H9 (cell line): ENCODE results near the gene SPATS2. TPM values are rescaled to one million over a fixed set of nuclear protein-coding genes. Genes with fewer than 3 reads are reported as not detected.
A peak's percentile ranks its signal among the peaks of the same experiment; 100 is the strongest.

Experiments used
- DNase-seq: peaks from one replicate; pipeline ENCODE4 v3.0.0-alpha.2; 2017
- H2AFZ ChIP-seq: one replicate; pipeline ENCODE4 v1.6.1; 2013; ENCODE audit warnings: mild to moderate bottlenecking, low read length, control low read depth, moderate library complexity
- H2AK5ac ChIP-seq: 2 replicates; pipeline ENCODE4 v1.6.1; 2013; ENCODE audit warnings: low read length, control low read depth, mixed read lengths; ENCODE audit not compliant: insufficient read length
- H2BK120ac ChIP-seq: one replicate; pipeline ENCODE4 v1.6.1; 2013; ENCODE audit warnings: low read depth, mild to moderate bottlenecking, low read length, control low read depth, inconsistent platforms; ENCODE audit not compliant: poor library complexity, severe bottlenecking
- H2BK12ac ChIP-seq: 2 replicates; pipeline ENCODE4 v1.6.1; 2013; ENCODE audit warnings: low read length, control low read depth, mixed read lengths, low read depth; ENCODE audit not compliant: insufficient read length
- H2BK15ac ChIP-seq: 2 replicates; pipeline ENCODE4 v1.6.1; 2013; ENCODE audit warnings: low read depth, low read length, control low read depth
- H2BK20ac ChIP-seq: one replicate; pipeline ENCODE4 v1.6.1; 2013; ENCODE audit warnings: low read depth, mild to moderate bottlenecking, low read length, control low read depth, inconsistent platforms; ENCODE audit not compliant: poor library complexity, severe bottlenecking
- H2BK5ac ChIP-seq: 2 replicates; pipeline ENCODE4 v1.6.1; 2013; ENCODE audit warnings: low read length, control low read depth, mixed read lengths; ENCODE audit not compliant: insufficient read length
- H3K14ac ChIP-seq: 2 replicates; pipeline ENCODE4 v1.6.1; 2013; ENCODE audit warnings: low read length, control low read depth; ENCODE audit not compliant: insufficient read depth
- H3K18ac ChIP-seq: 2 replicates; pipeline ENCODE4 v1.6.1; 2013; ENCODE audit warnings: low read depth, mild to moderate bottlenecking, mixed read lengths, low read length, control low read depth; ENCODE audit not compliant: insufficient read length
- H3K23ac ChIP-seq: 2 replicates; pipeline ENCODE4 v1.6.1; 2013; ENCODE audit warnings: low read length, control low read depth, mixed read lengths, low read depth; ENCODE audit not compliant: insufficient read length
- H3K23me2 ChIP-seq: 2 replicates; pipeline ENCODE4 v1.6.1; 2013; ENCODE audit warnings: low read depth, mild to moderate bottlenecking, mixed read lengths, low read length, control low read depth; ENCODE audit not compliant: insufficient read length, poor library complexity, severe bottlenecking
- H3K27ac ChIP-seq: 2 replicates; pipeline ENCODE4 v1.5.1; 2013; ENCODE audit warnings: low read length, control low read depth, mixed read lengths, low read depth; ENCODE audit not compliant: insufficient read length
- H3K27me3 ChIP-seq: 2 replicates; pipeline ENCODE4 v1.6.1; 2013; ENCODE audit warnings: low read length, control low read depth, inconsistent platforms; ENCODE audit not compliant: insufficient read depth
- H3K4ac ChIP-seq: 2 replicates; pipeline ENCODE4 v1.6.1; 2013; ENCODE audit warnings: low read depth, mild to moderate bottlenecking, control low read depth, inconsistent platforms, low read length, moderate library complexity
- H3K4me1 ChIP-seq: 2 replicates; pipeline ENCODE4 v1.6.1; 2013; ENCODE audit warnings: low read length, control low read depth, inconsistent platforms; ENCODE audit not compliant: insufficient read depth
- H3K4me2 ChIP-seq: 2 replicates; pipeline ENCODE4 v1.6.1; 2013; ENCODE audit warnings: low read length, control low read depth, mixed read lengths; ENCODE audit not compliant: insufficient read length, insufficient read depth
- H3K56ac ChIP-seq: 2 replicates; pipeline ENCODE4 v1.6.1; 2013; ENCODE audit warnings: low read depth, mild to moderate bottlenecking, mixed read lengths, low read length, control low read depth; ENCODE audit not compliant: insufficient read length
- H3K79me1 ChIP-seq: 2 replicates; pipeline ENCODE4 v1.6.1; 2013; ENCODE audit warnings: low read depth, mild to moderate bottlenecking, moderate library complexity, low read length, control low read depth, inconsistent platforms; ENCODE audit not compliant: insufficient read depth, poor library complexity, severe bottlenecking
- H3K79me2 ChIP-seq: 2 replicates; pipeline ENCODE4 v1.6.1; 2013; ENCODE audit warnings: low read length, control low read depth, inconsistent platforms; ENCODE audit not compliant: insufficient read depth
- H3K9ac ChIP-seq: 2 replicates; pipeline ENCODE4 v1.6.1; 2013; ENCODE audit warnings: low read length, control low read depth, mixed read lengths; ENCODE audit not compliant: insufficient read length; ENCODE audit errors: extremely low read depth
- H3K9me3 ChIP-seq: one replicate; pipeline ENCODE4 v1.6.1; 2013; ENCODE audit warnings: low read depth, low read length, inconsistent platforms; ENCODE audit not compliant: control insufficient read depth
- H3T11ph ChIP-seq: one replicate; pipeline ENCODE4 v1.6.1; 2013; ENCODE audit warnings: mild to moderate bottlenecking, low read length, control low read depth, inconsistent platforms
- H4K20me1 ChIP-seq: one replicate; pipeline ENCODE4 v1.6.1; 2013; ENCODE audit not compliant: control insufficient read depth, insufficient read length, insufficient read depth
- H4K5ac ChIP-seq: 2 replicates; pipeline ENCODE4 v1.6.1; 2013; ENCODE audit warnings: low read depth, mild to moderate bottlenecking, mixed read lengths, low read length, control low read depth; ENCODE audit not compliant: insufficient read length
- H4K8ac ChIP-seq: replicated peaks from 2 replicates; pipeline ENCODE4 v1.6.1; 2013; ENCODE audit warnings: low read length, control low read depth, mixed read lengths, low read depth; ENCODE audit not compliant: insufficient read length
- H4K91ac ChIP-seq: 2 replicates; pipeline ENCODE4 v1.6.1; 2013; ENCODE audit warnings: low read depth, mild to moderate bottlenecking, moderate library complexity, mixed read lengths, low read length, control low read depth; ENCODE audit not compliant: insufficient read length
- H3K27ac Mint-ChIP-seq, 3 experiments: 2 replicates in 2 of 3; 3 replicates in 1 of 3; pipeline ENCODE4 v1.8.0; 2020 to 2021; ENCODE audit warnings: mixed read lengths in 3 of 3, mild to moderate bottlenecking in 1 of 3, moderate library complexity in 1 of 3
- H3K27me3 Mint-ChIP-seq: 2 replicates; pipeline ENCODE4 v1.8.0; 2021; ENCODE audit warnings: low read depth, mild to moderate bottlenecking, moderate library complexity, mixed read lengths
- H3K36me3 Mint-ChIP-seq, 3 experiments: 2 replicates in 2 of 3; 3 replicates in 1 of 3; pipeline ENCODE4 v1.8.0; 2020 to 2021; ENCODE audit warnings: low read depth in 3 of 3, mixed read lengths in 3 of 3; ENCODE audit not compliant: insufficient read depth in 1 of 3
- H3K4me1 Mint-ChIP-seq, 2 experiments: 2 replicates each; pipeline ENCODE4 v1.8.0; 2020; ENCODE audit warnings: mixed read lengths in 2 of 2
- H3K4me3 Mint-ChIP-seq, 2 experiments: 2 replicates in 1 of 2; 3 replicates in 1 of 2; pipeline ENCODE4 v1.8.0; 2020 to 2021; ENCODE audit warnings: mild to moderate bottlenecking in 2 of 2, mixed read lengths in 2 of 2, moderate library complexity in 1 of 2
- H3K9me3 Mint-ChIP-seq, 2 experiments: 2 replicates in 1 of 2; 3 replicates in 1 of 2; pipeline ENCODE4 v1.8.0; 2020; ENCODE audit warnings: mild to moderate bottlenecking in 2 of 2, mixed read lengths in 2 of 2, moderate library complexity in 1 of 2
- CTCF ChIP-seq: fragments of 200-600 bp; sonication (generic); conservative IDR thresholded peaks from 3 replicates; pipeline ENCODE4 v1.8.0; 2021; ENCODE audit warnings: antibody characterized with exemption, mild to moderate bottlenecking
- WGBS: extraction: QIAGEN DNeasy Blood & Tissue Kit; methylation state at CpG from one replicate; pipeline ENCODE4 v1.1.7; 2013; ENCODE audit warnings: missing lambda C conversion rate, low lambda C conversion rate, mixed read lengths; ENCODE audit not compliant: insufficient read length; ENCODE audit errors: extremely low coverage; 5-methylcytosine and 5-hydroxymethylcytosine counted together
- total RNA-seq: library from RNA; stranded (reverse); gene quantifications from 2 replicates; pipeline ENCODE4 v1.2.1, GENCODE V29; 2021

Gene SPATS2
- total RNA-seq, 1 experiment from 2014 or later = 17.1 TPM

GRCh38 chr12:49341777-49342065 lies 25.5 kb upstream of the SPATS2 start:
- no peaks in the 10 kb centered on the region for H3K79me2 ChIP-seq
- Mint-ChIP-seq H3K4me3 (peak overlapping the region; percentile 67 to 83), H3K36me3 (peaks cover 0 to 1% (median 0%) of the 10 kb centered on the region in 3 experiments; a peak in 1 of 7 replicates), H3K27me3 (peaks cover 99% of the 10 kb centered on the region), H3K9me3 (peaks cover 1 to 3% of the 10 kb centered on the region in 2 experiments; a peak in 2 of 5 replicates), H3K27ac (no peak overlapping the region), H3K4me1 (peaks cover 54 to 65% of the 10 kb centered on the region in 2 experiments)
- H4K8ac ChIP-seq = no peak overlapping the region
- no peak overlapping the region for H3K9ac ChIP-seq
- no peak overlapping the region for H4K5ac ChIP-seq
- H3K27ac ChIP-seq = no peak overlapping the region
- H3K14ac ChIP-seq = no peak overlapping the region
- no peak overlapping the region for H2BK20ac ChIP-seq
- no peak overlapping the region for H2AFZ ChIP-seq
- TF ChIP-seq CTCF = no peak
- H4K91ac ChIP-seq = no peak overlapping the region
- no peak overlapping the region for H3K23ac ChIP-seq
- H2AK5ac ChIP-seq = no peak overlapping the region
- H2BK15ac ChIP-seq = no peak overlapping the region
- H3K9me3 ChIP-seq = no peaks in the 10 kb centered on the region
- peaks cover 7% of the 10 kb centered on the region; the same call in 1 of the 2 replicates for H3K4me1 ChIP-seq
- no peak overlapping the region for H3K4ac ChIP-seq
- no peak overlapping the region for H3T11ph ChIP-seq
- WGBS = no CpG with 5 or more reads among the region's 21 CpGs
- no peak overlapping the region for H2BK12ac ChIP-seq
- peaks cover 3% of the 10 kb centered on the region for H4K20me1 ChIP-seq
- H3K79me1 ChIP-seq = no peaks in the 10 kb centered on the region
- H3K56ac ChIP-seq = no peak overlapping the region
- no peak overlapping the region for H3K18ac ChIP-seq
- no peak for DNase-seq
- H2BK120ac ChIP-seq = no peak overlapping the region
- H3K4me2 ChIP-seq = peak overlapping the region; percentile 82
- H2BK5ac ChIP-seq = no peak overlapping the region
- H3K27me3 ChIP-seq = peaks cover 81% of the 10 kb centered on the region
- H3K23me2 ChIP-seq = peaks cover 30% of the 10 kb centered on the region
